Right lobe of liver (tissue), 6 donors: ENCODE data around the gene TJP3. TPM values are rescaled to one million over a fixed set of nuclear protein-coding genes. Genes with fewer than 3 reads are reported as not detected.

Experiments used
- ATAC-seq, 4 donors: fragments of 200-7000 bp; cut with Tn5 transposase; one replicate each; pipeline ENCODE4 v1.9.1; 2020; ENCODE audit warnings: mild to moderate bottlenecking in 4 of 4, moderate library complexity in 4 of 4
- DNase-seq, 3 donors: peaks; one replicate each; pipeline ENCODE4 v3.0.0-alpha.2; 2020
- H3K27ac ChIP-seq, 3 donors: fragments of 200-600 bp; one replicate each; pipeline ENCODE4 v1.8.0; 2022
- H3K27me3 ChIP-seq, 2 donors: fragments of 200-600 bp; one replicate each; pipeline ENCODE4 v1.8.0; 2022
- H3K36me3 ChIP-seq, 4 donors: fragments of 200-600 bp; sonication (generic) in 1 of 4; one replicate each; pipeline versions ENCODE4 v1.5.1 to v1.8.0; 2017 to 2022; ENCODE audit warnings: control low read depth in 1 of 4
- H3K4me1 ChIP-seq, 4 donors: fragments of 200-600 bp; sonication (generic) in 1 of 4; one replicate each; pipeline versions ENCODE4 v1.5.1 to v1.8.0; 2017 to 2022; ENCODE audit warnings: control low read depth in 1 of 4
- H3K4me3 ChIP-seq, 3 donors: fragments of 200-600 bp; one replicate each; pipeline ENCODE4 v1.8.0; 2022
- H3K9me3 ChIP-seq, 4 donors: fragments of 200-600 bp; sonication (generic) in 1 of 4; one replicate each; pipeline versions ENCODE4 v1.5.1 to v1.8.0; 2017 to 2022; ENCODE audit warnings: control low read depth in 1 of 4
- CTCF ChIP-seq, 4 donors: fragments of 200-600 bp in 3 of 4; fragments of 450-650 bp in 1 of 4; IDR thresholded peaks; one replicate each; pipeline versions ENCODE4 v1.5.1 to v1.8.0; 2016 to 2022; ENCODE audit warnings: antibody characterized with exemption in 4 of 4, mild to moderate bottlenecking in 2 of 4
- POLR2A ChIP-seq: fragments of 450-650 bp; IDR thresholded peaks from one replicate; pipeline ENCODE4 v1.6.1; 2017; ENCODE audit warnings: antibody characterized with exemption, mild to moderate bottlenecking
- WGBS: methylation state at CpG from one replicate; pipeline ENCODE4 v1.1.6; 2018; ENCODE audit warnings: low coverage, low lambda C conversion rate; ENCODE audit not compliant: insufficient coverage; ENCODE audit errors: missing lambda C conversion rate; 5-methylcytosine and 5-hydroxymethylcytosine counted together
- intact Hi-C, 2 donors: fragments of 100-400 bp; cut with DNase I; formaldehyde crosslinking; loops; one replicate each; pipeline versions ENCODE4 v1.11.2 to v1.14.1; 2022
- total RNA-seq, 6 experiments: library from RNA; depleted of rRNA in 2 of 6; stranded (reverse); fragments of >200 nt in 2 of 6; fragmentation: NEBNext Ultra II Directional in 3 of 6; extraction: Animal tissue kit (Norgen Biotek cat#: 25700) in 3 of 6; gene quantifications; one replicate each; pipeline versions ENCODE4 v1.1.0 to v1.2.4, GENCODE V29; 2016 to 2023
- donor health status: DM: no; HTN: yes; CAD: no.
- donor health status: DM: no; HTN: no; CAD: no.
- donor health status: DM: no; HTN: no; CAD: no.
- donor health status: DM: no; HTN: yes; CAD: no.
- donor health status: DM: no; HTN: yes; CAD: no.

The TJP3 gene
- total RNA-seq, 6 experiments from 2014 or later, result 7.9 to 27.0 (median 16.5) TPM

- H3K27me3 ChIP-seq, result no peaks in the 10 kb centered on the region
- no peak for TF ChIP-seq CTCF (IDR thresholded peaks at IDR 0.05)
- TF ChIP-seq POLR2A, result no peak
- no peaks in the 10 kb centered on the region for H3K4me1 ChIP-seq
- intact Hi-C loops, result no loop called here
- no peaks in the 10 kb centered on the region for H3K9me3 ChIP-seq
- ATAC-seq (no peak), DNase-seq (no peak)
- no peak overlapping the region for H3K27ac ChIP-seq
- WGBS, result 88% methylated on average over 8 of the region's 25 CpGs
- no peaks in the 10 kb centered on the region for H3K36me3 ChIP-seq
- no peak overlapping the region for H3K4me3 ChIP-seq
Observed at GRCh38 chr19:3695124-3695733, 13.0 kb upstream of the TJP3 start.

GRCh38 chr19:3695986-3696659 lies 12.1 kb upstream of the TJP3 start:
- DNase-seq, result no peak
- WGBS, result 90% methylated on average over 12 of the region's 23 CpGs
- H3K9me3 ChIP-seq, result no peaks in the 10 kb centered on the region
- H3K4me1 ChIP-seq, result no peaks in the 10 kb centered on the region
- no peak overlapping the region for H3K4me3 ChIP-seq
- TF ChIP-seq POLR2A, result no peak
- TF ChIP-seq CTCF (IDR thresholded peaks at IDR 0.05), result no peak
- no peak for ATAC-seq
- no peaks in the 10 kb centered on the region for H3K27me3 ChIP-seq
- no peaks in the 10 kb centered on the region for H3K36me3 ChIP-seq
- H3K27ac ChIP-seq, result no peak overlapping the region
- intact Hi-C loops, result no loop called here

- WGBS, result 96% methylated on average over 3 of the region's 10 CpGs
- ATAC-seq (no peak), DNase-seq (no peak)
- Histone ChIP-seq H3K36me3 (no peaks in the 10 kb centered on the region), H3K4me3 (no peak overlapping the region), H3K27me3 (no peaks in the 10 kb centered on the region), H3K4me1 (no peaks in the 10 kb centered on the region), H3K9me3 (no peaks in the 10 kb centered on the region), H3K27ac (no peak overlapping the region)
- intact Hi-C loops, result no loop called here
- TF ChIP-seq CTCF (IDR thresholded peaks at IDR 0.05) (no peak), POLR2A (no peak)
Observed at GRCh38 chr19:3696660-3696995, 11.6 kb upstream of the TJP3 start.

GRCh38 chr19:3697094-3697493 lies 11.1 kb upstream of the TJP3 start:
- ATAC-seq (no peak), DNase-seq (no peak)
- TF ChIP-seq POLR2A, result no peak
- no peak for TF ChIP-seq CTCF (IDR thresholded peaks at IDR 0.05)
- no peaks in the 10 kb centered on the region for H3K9me3 ChIP-seq
- no peaks in the 10 kb centered on the region for H3K36me3 ChIP-seq
- H3K4me3 ChIP-seq, result no peak overlapping the region
- H3K4me1 ChIP-seq, result no peaks in the 10 kb centered on the region
- H3K27me3 ChIP-seq, result no peaks in the 10 kb centered on the region
- H3K27ac ChIP-seq, result no peak overlapping the region
- intact Hi-C loops, result no loop called here
- 89% methylated on average over 19 of the region's 30 CpGs for WGBS
